ENCODE data around the gene PHF21B.

PHF21B gene

GRCh38 chr22:44983878-44984482, 25.8 kb downstream of the PHF21B start:
- no peaks in the 10 kb centered on the region for H3K4me1 ChIP-seq (ENCODE audit: insufficient read depth, poor library complexity, severe bottlenecking)
- H3K27me3 ChIP-seq (ENCODE audit: insufficient read depth, poor library complexity, severe bottlenecking) = no peaks in the 10 kb centered on the region
- no peaks in the 10 kb centered on the region for H3K36me3 ChIP-seq (ENCODE audit: low read depth)
- DNase-seq (ENCODE audit: low spot score) (no peak), ATAC-seq (ENCODE audit: low read depth) (no peak)
- no peak overlapping the region for H3K4me3 ChIP-seq (ENCODE audit: severe bottlenecking)
- TF ChIP-seq CTCF (IDR thresholded peaks at IDR 0.05; ENCODE audit: poor library complexity, severe bottlenecking) = no peak
- H3K27ac ChIP-seq (ENCODE audit: poor library complexity, severe bottlenecking) = no peak overlapping the region
- no peaks in the 10 kb centered on the region for H3K9me3 ChIP-seq (ENCODE audit: severe bottlenecking)

GRCh38 chr22:44982445-44982844, 27.4 kb downstream of the PHF21B start:
- no peak for TF ChIP-seq CTCF (IDR thresholded peaks at IDR 0.05; ENCODE audit: poor library complexity, severe bottlenecking)
- no peak overlapping the region for H3K4me3 ChIP-seq (ENCODE audit: severe bottlenecking)
- H3K27ac ChIP-seq (ENCODE audit: poor library complexity, severe bottlenecking) = no peak overlapping the region
- no peak for ATAC-seq (ENCODE audit: low read depth)
- no peaks in the 10 kb centered on the region for H3K36me3 ChIP-seq (ENCODE audit: low read depth)
- H3K4me1 ChIP-seq (ENCODE audit: insufficient read depth, poor library complexity, severe bottlenecking) = no peaks in the 10 kb centered on the region
- DNase-seq (ENCODE audit: low spot score) = no peak
- H3K27me3 ChIP-seq (ENCODE audit: insufficient read depth, poor library complexity, severe bottlenecking) = no peaks in the 10 kb centered on the region
- no peaks in the 10 kb centered on the region for H3K9me3 ChIP-seq (ENCODE audit: severe bottlenecking)

GRCh38 chr22:44981857-44982256, 27.9 kb downstream of the PHF21B start:
- H3K27ac ChIP-seq (ENCODE audit: poor library complexity, severe bottlenecking) = no peak overlapping the region
- H3K36me3 ChIP-seq (ENCODE audit: low read depth) = no peaks in the 10 kb centered on the region
- H3K27me3 ChIP-seq (ENCODE audit: insufficient read depth, poor library complexity, severe bottlenecking) = no peaks in the 10 kb centered on the region
- H3K4me1 ChIP-seq (ENCODE audit: insufficient read depth, poor library complexity, severe bottlenecking) = no peaks in the 10 kb centered on the region
- no peak for DNase-seq (ENCODE audit: low spot score)
- H3K4me3 ChIP-seq (ENCODE audit: severe bottlenecking) = no peak overlapping the region
- no peaks in the 10 kb centered on the region for H3K9me3 ChIP-seq (ENCODE audit: severe bottlenecking)
- TF ChIP-seq CTCF (IDR thresholded peaks at IDR 0.05; ENCODE audit: poor library complexity, severe bottlenecking) = no peak
- ATAC-seq (ENCODE audit: low read depth) = no peak

- no peak for ATAC-seq (ENCODE audit: low read depth)
- no peaks in the 10 kb centered on the region for H3K4me1 ChIP-seq (ENCODE audit: insufficient read depth, poor library complexity, severe bottlenecking)
- H3K9me3 ChIP-seq (ENCODE audit: severe bottlenecking) = no peaks in the 10 kb centered on the region
- TF ChIP-seq CTCF (IDR thresholded peaks at IDR 0.05; ENCODE audit: poor library complexity, severe bottlenecking) = no peak
- H3K4me3 ChIP-seq (ENCODE audit: severe bottlenecking) = no peak overlapping the region
- H3K27ac ChIP-seq (ENCODE audit: poor library complexity, severe bottlenecking) = no peak overlapping the region
- H3K36me3 ChIP-seq (ENCODE audit: low read depth) = no peaks in the 10 kb centered on the region
- H3K27me3 ChIP-seq (ENCODE audit: insufficient read depth, poor library complexity, severe bottlenecking) = no peaks in the 10 kb centered on the region
- DNase-seq (ENCODE audit: low spot score) = no peak
Measured at GRCh38 chr22:44979154-44979553, 30.7 kb downstream of the PHF21B start.

GRCh38 chr22:44975427-44976262, 34.2 kb downstream of the PHF21B start:
- Histone ChIP-seq H3K27me3 (ENCODE audit: insufficient read depth, poor library complexity, severe bottlenecking) (peaks cover 3% of the 10 kb centered on the region), H3K36me3 (ENCODE audit: low read depth) (no peaks in the 10 kb centered on the region), H3K27ac (ENCODE audit: poor library complexity, severe bottlenecking) (no peak overlapping the region), H3K4me3 (ENCODE audit: severe bottlenecking) (no peak overlapping the region), H3K9me3 (ENCODE audit: severe bottlenecking) (no peaks in the 10 kb centered on the region), H3K4me1 (ENCODE audit: insufficient read depth, poor library complexity, severe bottlenecking) (no peaks in the 10 kb centered on the region)
- ATAC-seq (ENCODE audit: low read depth) = peak; percentile 90
- peak; percentile 76 for TF ChIP-seq CTCF (IDR thresholded peaks at IDR 0.05; ENCODE audit: poor library complexity, severe bottlenecking)
- no peak for DNase-seq (ENCODE audit: low spot score)
